GM15510 (cell line): ENCODE measurements around the gene ERN1.

Source experiments
- POLR2A ChIP-seq: IDR thresholded peaks from 3 replicates; pipeline ENCODE4 v1.6.1; 2011; ENCODE audit warnings: borderline replicate concordance; ENCODE audit not compliant: insufficient read length; ENCODE audit errors: extremely low read depth

Gene ERN1

GRCh38 chr17:64129765-64130558, at the start of gene ERN1:
ERN1 (minus strand) TSS chr17:64130144; CDS start chr17:64130029, 115 bp downstream.
- TF ChIP-seq POLR2A, result peak; percentile 99

- no peak for TF ChIP-seq POLR2A
These were observed 48.3 kb upstream of the ERN1 start for GRCh38 chr17:64178011-64178825.

- no peak for TF ChIP-seq POLR2A
These were observed 47.5 kb upstream of the ERN1 start for GRCh38 chr17:64177311-64178010.

- TF ChIP-seq POLR2A, result no peak
These were observed 46.6 kb upstream of the ERN1 start for GRCh38 chr17:64176556-64176955.

- no peak for TF ChIP-seq POLR2A
These were observed 44.9 kb upstream of the ERN1 start for GRCh38 chr17:64174686-64175456.

- no peak for TF ChIP-seq POLR2A
These were observed 43.7 kb upstream of the ERN1 start for GRCh38 chr17:64173646-64174045.

GRCh38 chr17:64172510-64172909, 42.6 kb upstream of the ERN1 start:
- no peak for TF ChIP-seq POLR2A

- no peak for TF ChIP-seq POLR2A
These were observed 41.1 kb upstream of the ERN1 start for GRCh38 chr17:64171041-64171440.

GRCh38 chr17:64170286-64170685, 40.3 kb upstream of the ERN1 start:
- TF ChIP-seq POLR2A, result no peak

GRCh38 chr17:64166876-64167275, 36.9 kb upstream of the ERN1 start:
- TF ChIP-seq POLR2A, result no peak

- TF ChIP-seq POLR2A, result no peak
These were observed 35.4 kb upstream of the ERN1 start for GRCh38 chr17:64165347-64165746.

- no peak for TF ChIP-seq POLR2A
These were observed 34.8 kb upstream of the ERN1 start for GRCh38 chr17:64164596-64165285.

GRCh38 chr17:64163468-64163867, 33.5 kb upstream of the ERN1 start:
- TF ChIP-seq POLR2A, result no peak

GRCh38 chr17:64162554-64162953, 32.6 kb upstream of the ERN1 start:
- no peak for TF ChIP-seq POLR2A

- TF ChIP-seq POLR2A, result no peak
These were observed 31.6 kb upstream of the ERN1 start for GRCh38 chr17:64161380-64162176.
